ENCODE measurements around the gene C6orf132.

The C6orf132 gene

GRCh38 chr6:42071881-42072583 lies 70.4 kb downstream of the C6orf132 start:
- no peak for DNase-seq

- no peak for DNase-seq
Measured at GRCh38 chr6:42068872-42069522, 73.4 kb downstream of the C6orf132 start.

DNA sequence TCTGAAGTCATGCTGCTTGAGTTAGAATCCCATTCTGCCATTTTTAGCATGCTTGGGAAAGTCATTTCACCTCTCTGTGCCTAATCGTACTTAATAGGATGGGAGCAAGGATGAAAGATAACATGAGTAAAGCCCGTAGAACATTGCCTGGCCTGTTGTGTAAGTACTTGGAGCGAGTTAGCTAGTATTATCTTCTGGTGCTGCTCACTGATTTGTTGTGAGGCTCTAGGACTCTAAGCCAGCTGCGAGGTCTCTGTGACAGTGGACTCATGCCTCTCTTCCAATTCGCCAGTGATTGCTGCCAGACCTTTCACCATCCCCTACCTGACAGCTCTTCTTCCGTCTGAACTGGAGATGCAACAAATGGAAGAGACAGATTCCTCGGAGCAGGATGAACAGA lies 74.2 kb downstream of the C6orf132 start:
- DNase-seq = no peak

DNA sequence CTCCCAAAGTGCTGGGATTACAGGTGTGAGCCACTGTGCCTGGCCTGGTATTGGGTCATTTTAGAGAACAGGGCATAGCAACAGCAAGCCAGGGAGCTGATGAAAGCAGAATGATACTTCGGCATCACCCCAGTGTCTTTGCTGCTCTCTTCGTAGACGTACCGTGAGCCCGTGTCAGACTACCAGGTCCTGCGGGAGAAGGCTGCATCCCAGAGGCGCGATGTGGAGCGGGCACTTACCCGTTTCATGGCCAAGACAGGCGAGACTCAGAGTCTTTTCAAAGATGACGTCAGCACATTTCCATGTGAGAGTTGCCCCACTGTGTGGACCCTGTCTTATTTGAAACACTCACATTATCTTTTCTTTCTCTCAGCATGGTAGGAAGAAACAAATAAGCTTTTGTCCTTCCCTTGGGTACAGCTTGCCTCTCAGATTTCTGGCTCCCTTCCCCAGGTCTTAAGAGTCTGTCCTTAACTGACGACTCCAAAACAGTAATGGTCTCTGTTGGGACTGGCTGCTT lies 76.2 kb downstream of the C6orf132 start:
- no peak for DNase-seq

DNA sequence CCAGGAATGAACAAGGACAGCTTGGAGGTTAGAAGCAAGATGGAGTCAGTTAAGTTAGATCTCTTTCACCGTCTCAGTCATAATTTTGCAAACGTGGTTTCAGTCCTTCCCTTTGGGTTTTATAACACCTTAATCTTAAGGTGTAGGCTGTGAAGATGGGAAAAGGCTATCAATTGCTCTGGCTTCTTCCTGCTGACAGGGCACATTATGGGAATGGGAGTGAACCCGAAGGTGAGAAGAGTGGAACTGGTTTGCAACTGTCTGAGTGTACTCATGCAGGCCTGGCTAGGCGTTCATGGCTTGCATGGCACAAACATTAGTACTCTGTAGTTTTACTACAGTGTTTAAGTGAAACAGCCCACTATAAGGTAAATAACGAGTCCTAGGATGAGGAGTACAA lies 82.7 kb downstream of the C6orf132 start:
- DNase-seq = no peak

DNA sequence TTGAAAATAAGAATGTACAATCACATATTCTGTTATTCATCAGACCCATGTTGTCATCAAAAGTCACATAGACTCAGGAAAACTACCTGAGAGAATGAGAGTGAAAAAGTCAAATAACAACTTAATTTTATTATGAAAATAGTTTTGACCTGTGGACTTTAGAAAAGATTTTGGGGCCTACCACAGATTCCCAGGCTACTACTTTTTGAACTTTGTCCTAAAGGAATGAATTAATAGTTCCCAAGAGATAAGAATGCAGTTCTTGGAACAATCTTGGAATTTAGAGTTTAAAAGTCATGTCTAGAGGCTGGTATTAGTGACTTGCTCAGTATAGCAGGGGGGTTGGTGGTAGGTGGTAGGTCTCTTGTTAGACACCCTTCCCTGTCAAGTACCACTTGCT lies 88.8 kb downstream of the C6orf132 start:
- DNase-seq = no peak

- no peak for DNase-seq
Measured at GRCh38 chr6:42051268-42051653, 91.2 kb downstream of the C6orf132 start.
